Hypothalamus (tissue), 51 donors: ENCODE results near the gene TMEM108.

Experiments used
- DNase-seq, 51 donors: peaks; one replicate each; lab custom pipeline; 2025; lab: John Stamatoyannopoulos, UW

Gene TMEM108

DNA sequence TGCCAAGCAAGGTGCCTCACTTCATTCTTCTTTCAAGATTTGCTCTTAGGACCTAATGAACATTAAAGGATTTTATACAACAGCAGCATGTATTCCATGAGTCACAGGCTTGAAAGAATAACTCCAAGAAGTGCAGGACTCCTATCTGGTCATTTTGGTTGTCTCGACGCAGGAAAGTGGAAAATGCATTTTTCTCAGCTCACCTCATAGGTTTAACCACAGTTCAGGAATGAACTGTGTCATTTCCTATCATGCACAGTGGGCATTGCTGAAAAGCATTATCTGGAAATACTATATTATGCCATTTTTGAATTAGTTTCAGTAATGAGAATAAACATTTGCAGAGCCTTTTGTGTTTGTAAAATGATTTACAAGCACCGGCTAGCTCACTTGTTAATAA lies 263.0 kb downstream of the TMEM108 start:
- DNase-seq = no peak

DNA sequence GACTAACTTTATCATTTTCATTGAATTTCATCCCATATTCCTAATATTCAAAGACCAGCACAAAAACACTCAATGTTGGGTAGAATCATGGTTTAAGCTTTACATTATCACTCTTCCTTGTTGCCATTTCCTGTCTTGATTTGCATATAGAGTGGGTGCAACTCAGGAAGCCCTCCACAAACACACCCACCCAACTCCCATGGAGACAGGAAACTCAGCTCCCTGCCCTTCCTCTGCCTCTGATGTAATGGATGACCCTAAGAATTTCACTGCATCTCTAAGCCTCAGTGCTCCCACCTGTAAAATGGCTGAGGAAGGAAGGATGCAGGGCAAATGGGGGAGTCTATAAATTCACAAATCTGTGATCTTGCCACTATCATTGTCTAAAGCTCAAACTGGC lies 263.5 kb downstream of the TMEM108 start:
- DNase-seq = no peak

DNA sequence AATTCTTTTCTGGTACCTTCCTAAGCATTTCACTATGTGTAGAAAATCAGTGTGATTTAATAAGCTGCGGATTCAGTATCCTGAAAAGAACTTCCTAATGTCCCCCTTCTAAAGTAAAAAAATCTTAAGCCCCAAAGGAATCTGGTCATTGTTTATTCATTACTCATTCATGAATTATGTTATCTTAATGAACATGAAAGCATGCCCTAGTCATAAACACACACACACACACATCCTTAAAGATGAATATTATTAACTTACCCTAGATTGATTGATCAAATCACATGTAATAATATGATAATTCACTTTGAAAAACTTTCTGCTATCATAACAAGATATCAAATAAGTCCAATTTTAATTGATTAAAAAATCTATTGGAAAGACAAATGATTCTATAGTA lies 265.2 kb downstream of the TMEM108 start:
- no peak for DNase-seq

DNA sequence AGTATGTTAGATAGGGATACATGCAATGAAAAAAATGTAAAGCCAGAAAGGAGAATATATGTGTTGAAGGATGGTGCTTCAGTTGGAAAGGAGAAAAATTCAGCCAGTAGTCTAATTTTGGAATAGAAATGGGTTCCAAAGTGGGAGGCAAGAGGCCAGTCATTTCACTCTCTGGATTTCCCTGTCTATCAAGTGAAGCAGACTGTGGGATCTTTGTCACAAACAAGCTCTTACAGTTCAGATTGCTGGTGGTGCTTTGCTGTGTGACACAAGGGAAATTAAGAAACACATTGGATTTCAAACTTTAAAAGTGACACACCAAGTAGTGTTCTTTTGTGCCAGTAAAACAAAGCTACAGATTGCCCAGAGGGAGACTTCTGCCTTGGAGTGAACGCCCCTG lies 279.7 kb downstream of the TMEM108 start:
- no peak for DNase-seq

DNA sequence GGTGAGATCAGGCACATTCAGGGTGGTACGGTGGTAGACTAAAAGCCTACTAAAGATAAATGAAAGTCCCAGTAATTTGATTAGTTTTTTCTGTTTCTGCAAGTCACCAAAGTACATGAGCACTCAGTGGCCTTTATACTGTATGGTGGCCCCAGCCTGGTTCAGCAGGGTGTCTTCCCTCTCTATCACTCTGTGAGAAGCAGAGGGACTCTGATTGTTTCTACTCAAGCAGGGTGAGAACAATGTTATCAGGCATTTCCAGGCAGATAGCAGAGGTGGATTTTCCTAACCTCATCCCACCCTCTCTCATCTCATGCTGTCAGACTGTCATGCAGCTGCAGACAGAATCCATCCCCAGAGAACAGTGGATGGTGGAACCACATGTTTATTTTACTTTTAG lies 290.2 kb downstream of the TMEM108 start:
- DNase-seq = no peak

DNA sequence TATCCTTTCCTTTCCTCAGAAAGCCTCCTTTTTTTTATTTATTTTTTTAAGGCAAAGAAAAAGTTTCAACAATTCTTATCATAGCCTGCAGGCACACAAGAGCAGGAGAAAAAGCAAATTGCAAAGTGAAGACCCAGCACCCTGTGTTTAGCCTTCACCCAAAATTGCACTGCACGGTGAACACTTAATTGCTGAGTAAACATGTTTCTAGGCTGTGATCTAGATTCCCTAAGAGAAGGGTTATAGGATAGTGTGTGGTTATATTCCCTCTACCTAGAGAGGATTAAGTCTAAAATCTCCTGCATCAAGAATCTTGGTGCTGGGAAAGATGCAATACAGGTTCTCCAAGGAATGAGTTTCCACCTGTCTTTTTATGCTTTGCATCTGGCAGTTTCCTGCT lies 291.4 kb downstream of the TMEM108 start:
- DNase-seq = no peak

DNA sequence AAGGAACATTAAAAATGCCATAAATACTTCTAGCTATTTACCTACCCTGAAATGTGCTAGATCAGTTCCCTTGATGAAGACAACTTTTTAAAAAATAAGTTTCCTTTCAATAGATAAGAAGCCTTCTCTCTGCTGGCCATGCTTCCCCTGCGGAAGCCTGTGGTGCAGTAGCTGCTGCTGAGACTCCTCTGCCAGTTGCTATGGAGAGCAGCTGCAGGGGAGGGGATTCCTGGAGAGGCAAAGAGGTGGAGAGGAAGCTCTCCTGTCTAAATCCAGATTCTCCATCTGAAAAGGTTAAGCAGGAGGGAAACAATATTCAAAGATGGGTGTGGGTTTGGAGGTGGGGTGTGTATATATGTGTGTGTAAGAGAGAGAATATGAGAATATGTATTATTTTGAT lies 291.9 kb downstream of the TMEM108 start:
- peak in 6 of 51 donors; percentile 1 to 17 (median 4) for DNase-seq

DNA sequence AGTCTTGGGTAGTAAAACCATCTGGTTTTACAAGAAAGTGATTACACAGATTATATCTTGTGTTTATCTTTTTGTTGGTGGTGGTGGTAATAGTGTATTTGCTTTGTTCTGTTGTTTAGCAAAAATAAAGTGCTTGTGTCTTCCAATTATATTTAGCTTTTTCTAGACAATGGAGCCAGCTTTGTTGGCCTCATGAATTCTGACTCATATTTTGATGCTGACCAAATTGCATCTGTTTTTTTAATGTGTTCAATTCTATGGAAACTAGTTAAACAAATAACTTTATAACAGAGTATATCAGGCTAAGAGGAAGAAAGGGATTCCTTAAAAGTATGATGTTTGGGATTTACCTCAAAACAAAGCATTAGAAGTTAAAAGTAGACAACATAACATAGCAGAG lies 292.3 kb downstream of the TMEM108 start:
- DNase-seq = no peak

DNA sequence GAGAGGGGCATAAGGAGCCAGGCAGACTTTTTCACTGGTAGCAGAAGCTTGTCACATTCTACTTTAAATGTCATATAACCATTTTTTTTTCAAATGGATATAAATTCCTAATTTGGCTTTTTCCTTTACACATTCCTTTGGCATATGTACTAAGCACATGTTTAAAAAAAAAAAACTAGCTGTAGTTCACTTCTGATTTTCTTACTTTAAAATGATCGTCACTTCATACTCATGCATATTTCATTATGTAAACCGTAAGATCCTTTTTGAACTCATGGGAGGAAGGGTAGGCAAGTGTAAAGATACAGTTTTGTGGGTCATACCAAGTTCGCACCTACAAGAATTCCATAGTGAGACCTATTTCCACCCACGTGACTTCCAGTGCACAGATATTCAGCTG lies 316.5 kb downstream of the TMEM108 start:
- DNase-seq = no peak

DNA sequence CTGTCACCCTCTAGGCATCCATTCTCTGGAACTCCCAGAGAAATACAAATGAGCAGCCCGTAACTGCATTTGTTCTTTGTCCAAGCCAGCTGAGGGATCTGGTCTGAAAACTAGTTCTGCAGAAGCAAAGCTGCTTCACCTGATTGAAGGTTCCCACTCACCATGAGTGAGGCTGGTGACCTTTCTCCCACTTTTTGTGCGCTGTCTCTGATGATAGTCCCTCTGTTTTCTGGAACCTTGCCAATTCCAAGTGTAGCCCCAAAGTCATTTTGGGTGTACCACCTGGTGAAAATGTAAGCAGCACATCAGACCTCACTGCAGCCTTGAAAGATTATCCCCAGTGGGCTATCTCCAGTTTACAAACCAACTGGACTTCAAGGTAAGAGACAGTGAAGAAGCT lies 322.3 kb downstream of the TMEM108 start:
- DNase-seq = no peak

DNA sequence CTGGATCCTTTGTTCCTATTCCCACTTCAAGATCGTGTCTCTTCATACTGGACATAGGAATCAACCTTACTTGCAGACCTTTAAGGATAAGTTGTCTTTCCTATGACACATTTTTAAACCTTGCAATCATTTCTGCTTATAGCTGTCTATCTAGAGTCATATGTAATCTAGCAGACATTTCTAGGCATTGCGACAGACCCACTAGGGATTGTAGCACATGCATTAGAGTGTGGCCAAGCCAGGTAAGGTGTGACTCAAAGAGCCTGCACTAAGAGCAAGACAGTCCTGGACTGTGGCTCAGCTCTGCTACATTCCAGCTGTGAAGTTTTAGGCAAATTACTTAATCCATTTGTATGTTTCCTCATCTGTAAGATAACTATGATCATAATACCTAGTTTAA lies 322.8 kb downstream of the TMEM108 start:
- DNase-seq = no peak

DNA sequence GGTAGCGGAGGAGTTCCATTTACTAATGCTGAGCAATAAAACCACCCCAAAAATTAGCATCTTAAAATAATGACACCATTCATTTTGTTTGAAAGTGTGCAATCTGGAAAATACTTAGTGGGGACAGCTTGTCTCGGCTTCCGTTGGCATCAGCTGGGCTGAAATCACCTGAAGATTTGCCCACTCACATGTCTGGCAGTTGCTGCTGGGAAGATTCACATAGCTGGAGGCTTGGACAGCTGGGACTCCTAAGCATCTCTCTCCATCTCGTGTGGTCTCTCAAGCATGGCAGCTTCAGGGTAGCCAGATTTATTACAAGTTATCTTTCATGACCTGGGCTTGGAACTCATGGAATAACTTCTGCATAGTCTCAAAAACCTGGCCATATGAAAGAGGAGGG lies 323.2 kb downstream of the TMEM108 start:
- DNase-seq = no peak

DNA sequence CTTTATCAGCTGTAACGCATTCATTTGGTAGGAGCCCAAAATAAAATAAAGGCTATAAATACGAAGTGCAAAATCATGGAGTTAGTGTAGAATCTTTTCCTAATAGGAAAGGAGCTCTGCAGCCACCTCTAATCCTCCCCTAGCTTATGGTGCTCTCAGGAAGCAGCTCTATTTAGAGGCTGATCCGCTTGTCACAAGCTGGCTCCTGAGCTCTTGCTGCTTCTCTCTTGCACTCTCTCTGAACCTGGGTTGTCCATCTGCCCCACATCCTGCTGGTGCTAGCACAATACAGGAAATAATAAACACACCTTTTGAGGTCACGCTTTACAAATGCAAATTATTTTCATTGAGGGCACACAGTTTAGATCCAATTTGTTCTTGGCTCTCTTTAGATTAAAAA lies 324.3 kb downstream of the TMEM108 start:
- DNase-seq = no peak

DNA sequence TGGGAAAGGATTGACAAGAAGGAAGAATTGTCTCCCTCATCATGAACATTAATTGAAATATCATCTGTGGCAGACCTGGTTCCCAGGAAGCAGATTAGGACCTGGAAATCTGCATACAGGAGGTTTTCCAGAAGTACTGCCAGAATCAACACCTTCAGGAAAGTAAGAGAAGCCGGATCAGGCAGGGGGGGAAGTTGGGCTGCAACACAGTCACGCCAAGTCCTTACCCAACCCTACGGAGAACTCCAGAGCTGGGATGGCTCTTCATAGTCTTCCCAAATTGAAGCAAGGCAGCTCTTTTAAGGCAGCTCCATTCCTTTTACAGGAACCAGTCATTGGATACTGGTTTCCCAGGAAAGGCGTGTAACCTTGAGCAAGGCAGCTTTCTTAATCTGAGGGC lies 326.5 kb downstream of the TMEM108 start:
- DNase-seq = no peak

DNA sequence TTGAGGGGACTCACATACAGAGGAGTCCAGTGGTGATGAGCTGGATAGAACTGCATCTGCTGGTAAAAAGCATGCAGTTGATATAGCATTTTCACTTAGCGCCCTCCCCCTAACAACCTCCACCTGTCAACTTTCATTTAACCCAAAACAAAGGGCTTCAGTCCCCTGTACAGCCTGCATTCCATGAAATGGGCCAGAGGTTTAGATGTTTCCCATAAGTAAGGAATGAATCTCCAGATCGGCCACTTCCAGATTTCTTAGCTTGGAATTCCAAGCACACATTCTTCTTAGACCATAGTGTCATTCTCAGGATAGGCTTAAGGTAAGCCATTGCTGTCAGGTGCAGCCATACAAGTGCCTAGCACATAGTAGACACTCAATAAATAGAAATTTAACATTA lies 328.7 kb downstream of the TMEM108 start:
- no peak for DNase-seq

DNA sequence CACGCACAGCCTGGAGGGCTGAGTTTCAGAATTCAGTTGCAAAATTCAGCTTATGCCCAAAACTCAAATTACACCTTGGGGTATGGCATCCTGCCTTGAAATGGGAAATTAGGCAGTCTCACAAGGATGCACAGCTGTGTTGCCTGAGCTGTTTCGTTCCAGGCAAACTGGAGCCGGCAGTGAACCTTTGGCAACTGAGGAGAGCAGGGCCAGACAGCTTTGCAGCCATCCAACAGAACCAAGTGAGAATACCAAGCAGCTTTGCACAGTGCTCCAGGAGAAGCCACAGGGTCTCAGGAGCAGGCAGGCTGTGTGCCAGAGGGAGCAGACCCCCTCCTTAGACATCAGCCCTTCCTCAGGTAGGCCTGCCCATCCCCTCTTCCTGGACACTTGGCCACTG lies 329.2 kb downstream of the TMEM108 start:
- DNase-seq = no peak

DNA sequence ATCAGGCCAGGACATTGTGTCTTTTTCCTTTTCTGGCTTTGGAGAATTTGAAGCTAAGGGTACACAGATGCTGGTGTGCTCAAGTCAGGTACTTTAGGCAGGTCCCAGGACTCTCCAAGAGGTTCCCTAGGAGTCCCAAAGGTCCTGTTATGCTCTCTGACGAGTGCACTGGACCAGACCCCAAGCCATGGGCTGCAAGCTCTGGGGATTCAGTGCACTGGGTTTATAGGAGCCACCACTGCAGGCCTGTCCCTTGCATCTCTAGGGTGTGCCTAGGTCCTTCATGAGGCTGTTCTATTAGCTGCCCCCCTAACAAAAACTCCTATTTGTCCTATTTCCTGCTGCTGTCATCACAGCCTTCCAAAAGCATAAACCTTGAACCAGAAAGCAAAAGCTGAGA lies 329.8 kb downstream of the TMEM108 start:
- DNase-seq = no peak

DNA sequence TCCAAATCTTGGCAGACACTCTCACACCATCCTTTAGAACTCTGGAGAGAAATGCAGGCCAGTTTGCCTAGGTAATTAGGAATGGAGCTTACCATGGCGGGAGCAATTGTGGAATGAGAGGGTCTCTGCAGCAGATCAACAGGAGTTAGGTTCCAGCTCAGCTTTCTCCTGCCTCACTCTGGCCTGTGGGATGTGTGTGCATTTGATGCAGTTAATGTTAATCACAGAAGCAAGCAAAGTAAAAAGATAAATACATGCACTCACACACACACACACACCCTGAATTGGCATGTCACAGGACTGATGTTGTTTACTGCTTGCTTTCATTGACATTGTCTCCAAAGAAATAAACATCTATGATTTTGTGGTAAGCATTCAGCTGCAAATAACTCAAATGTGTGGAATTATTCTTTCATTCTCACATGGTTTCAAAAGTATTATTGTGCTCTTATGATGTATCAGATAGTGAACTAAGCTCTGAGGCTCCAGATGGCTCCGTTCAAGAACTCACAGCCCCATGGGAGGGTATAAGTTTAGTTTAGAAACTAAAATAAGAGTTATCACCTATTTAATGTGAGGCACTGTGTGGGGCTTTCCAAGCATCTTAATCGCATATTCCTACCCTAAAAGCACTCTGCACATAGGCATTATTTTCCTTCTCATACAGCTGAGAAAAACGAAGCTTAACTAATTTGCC lies 330.3 kb downstream of the TMEM108 start:
- no peak for DNase-seq

DNA sequence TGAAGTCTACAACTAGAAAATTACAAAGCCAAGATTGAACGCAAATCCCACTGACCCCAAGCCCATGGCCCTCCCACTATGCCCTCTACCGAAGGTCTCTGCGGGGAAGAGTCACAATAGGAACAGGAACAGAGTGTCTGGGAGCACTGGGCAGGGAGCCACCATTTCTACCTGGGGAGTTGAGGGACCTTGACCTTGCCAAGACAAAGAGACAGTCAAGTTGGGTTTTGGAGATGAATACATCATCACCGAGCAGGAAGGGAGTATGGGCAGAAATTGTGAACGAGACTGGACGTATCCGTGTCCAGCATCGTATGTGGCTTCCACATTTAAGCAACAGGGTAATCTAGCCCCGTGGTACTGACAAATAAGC lies 330.9 kb downstream of the TMEM108 start:
- DNase-seq = no peak

DNA sequence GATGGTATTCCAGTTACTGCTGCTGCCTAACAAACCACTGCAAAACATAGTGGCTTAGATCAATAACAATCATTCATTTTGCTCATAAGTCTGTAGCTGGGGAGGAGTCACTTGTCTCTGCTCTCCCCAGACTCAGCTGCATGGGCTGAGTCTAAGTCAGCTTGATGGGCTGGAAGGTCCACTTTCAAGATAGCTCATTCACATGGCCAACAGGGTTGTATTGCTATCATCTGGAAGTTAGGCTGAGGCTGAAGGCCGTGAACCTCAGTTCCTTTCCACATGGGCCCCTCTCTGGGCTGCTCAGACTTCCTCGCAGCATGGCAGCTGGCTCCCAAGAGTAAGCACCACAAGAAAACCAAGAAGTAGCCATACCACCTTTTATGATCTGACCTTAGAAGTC lies 333.0 kb downstream of the TMEM108 start:
- no peak for DNase-seq

DNA sequence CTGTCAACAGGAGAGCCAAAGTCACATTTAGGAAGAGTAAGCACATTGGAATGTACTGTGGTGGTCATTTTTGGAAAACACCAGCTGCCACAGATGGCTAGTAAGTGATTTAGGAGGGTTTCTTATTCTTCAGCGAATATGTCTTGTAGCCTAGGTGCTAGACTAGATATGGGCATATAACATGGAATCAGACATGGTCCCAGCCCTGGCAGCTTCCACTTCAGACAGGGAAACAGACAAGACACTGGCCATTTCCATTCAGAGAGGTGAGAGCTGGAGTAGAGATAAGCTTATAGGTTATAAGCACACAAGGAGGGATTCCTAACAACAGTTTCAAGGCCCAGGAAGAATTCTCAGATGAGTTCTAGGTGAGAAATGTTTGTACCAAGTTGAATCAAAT lies 333.5 kb downstream of the TMEM108 start:
- no peak for DNase-seq

DNA sequence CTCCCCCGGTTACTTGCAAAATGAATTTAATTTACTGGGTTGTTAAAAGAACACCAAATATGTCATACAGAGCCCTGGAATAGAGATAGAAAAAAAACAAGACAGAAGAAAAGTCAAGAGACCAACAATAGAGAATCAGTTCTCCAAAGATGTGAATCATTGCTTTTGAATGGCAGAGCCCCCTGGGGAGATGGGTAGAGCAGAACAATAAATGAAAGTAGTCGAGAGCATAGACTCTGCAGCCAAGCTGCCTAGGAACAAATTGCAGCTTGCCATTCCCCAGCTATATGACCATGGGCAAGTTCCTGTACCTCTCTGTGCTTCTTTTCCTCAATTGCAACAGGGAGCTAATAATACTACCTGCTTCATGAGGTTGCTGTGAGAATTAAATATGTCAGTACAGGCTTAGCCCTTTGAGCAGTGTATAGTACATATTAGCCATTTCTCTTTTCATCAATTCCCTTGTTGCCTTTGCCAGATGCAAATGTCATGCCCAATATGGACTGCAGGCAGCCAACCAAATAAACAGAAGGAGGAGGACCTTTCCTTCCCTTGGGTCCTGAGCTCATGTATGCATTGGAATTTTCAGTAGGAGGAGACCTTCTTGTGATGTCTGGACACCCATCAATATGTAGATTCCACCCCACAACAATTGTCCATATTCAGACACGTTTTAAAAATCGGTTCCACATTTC lies 336.7 kb downstream of the TMEM108 start:
- DNase-seq = no peak

DNA sequence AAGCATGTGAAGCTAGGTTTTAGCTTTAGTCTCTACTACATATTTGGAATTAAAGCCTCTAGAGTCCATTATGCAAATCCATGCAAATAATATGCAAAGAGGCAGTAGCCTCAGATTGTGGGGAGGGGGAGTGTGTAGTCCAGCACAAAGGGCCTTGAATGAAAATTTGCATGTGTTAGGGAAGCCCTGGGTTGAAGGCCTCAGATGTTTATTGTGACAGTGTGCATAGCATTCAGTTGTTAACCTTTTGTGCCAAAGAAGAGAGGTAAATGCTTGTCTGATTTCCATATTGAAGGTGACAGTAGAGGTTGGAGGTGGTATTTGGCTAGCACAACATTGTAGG lies 337.2 kb downstream of the TMEM108 start:
- no peak for DNase-seq
